Measurements from ENCODE around the gene LRCH4.
A peak's percentile ranks its signal among the peaks of the same experiment; 100 is the strongest.

The LRCH4 gene

DNA sequence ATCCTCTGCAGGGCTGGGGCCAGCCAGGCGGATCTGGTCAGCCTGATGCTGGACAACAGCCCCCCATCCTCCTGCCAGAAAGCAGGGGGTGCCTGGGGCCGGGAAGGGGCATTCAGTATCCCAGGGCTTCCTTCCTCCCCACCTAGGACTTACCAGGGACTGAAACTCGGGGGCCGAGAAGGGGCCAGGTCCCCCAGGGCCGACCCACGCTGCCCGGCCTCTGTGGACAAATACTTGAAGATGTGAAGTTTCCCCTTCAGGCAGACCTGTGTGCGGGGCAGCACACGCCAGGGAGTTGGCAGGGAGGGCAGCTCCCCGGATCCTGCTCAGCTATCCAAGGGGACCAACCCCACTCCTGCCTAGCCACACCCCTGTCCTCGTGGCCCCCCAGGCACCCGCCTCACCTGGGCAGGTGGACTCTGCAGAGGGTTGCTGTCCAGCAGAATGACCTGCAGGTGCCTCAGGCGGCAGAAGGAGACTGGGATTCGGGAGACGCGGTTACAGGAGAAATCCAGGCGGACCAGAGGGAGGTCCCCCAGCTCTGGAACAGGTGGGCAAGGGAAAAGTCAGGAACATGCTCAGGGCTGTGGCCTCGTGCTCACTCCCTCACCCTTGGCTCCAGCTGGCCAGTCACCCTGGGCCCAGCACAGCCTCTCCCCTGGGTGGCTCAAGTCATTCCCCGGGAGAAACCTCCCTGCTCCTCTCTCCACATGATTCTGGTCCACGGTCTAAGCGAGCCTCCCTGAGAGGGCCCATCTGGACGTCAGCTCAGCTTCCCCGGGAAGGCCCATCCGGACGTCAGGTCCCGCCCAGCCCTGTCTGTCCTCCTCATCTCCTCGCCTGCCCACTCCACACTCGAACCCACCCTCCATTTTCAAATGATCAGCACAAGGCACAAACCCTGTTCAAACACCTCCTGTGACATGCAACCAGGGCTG, 7.4 kb downstream of the LRCH4 start:
- 0 out of 2 replicates have a peak overlapping the region, but pooled peaks have one; percentile 13 for H3K27ac ChIP-seq
- TF ChIP-seq, protein P1, sequence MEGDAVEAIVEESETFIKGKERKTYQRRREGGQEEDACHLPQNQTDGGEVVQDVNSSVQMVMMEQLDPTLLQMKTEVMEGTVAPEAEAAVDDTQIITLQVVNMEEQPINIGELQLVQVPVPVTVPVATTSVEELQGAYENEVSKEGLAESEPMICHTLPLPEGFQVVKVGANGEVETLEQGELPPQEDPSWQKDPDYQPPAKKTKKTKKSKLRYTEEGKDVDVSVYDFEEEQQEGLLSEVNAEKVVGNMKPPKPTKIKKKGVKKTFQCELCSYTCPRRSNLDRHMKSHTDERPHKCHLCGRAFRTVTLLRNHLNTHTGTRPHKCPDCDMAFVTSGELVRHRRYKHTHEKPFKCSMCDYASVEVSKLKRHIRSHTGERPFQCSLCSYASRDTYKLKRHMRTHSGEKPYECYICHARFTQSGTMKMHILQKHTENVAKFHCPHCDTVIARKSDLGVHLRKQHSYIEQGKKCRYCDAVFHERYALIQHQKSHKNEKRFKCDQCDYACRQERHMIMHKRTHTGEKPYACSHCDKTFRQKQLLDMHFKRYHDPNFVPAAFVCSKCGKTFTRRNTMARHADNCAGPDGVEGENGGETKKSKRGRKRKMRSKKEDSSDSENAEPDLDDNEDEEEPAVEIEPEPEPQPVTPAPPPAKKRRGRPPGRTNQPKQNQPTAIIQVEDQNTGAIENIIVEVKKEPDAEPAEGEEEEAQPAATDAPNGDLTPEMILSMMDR (IDR thresholded peaks at IDR 0.05), result no peak
- TF ChIP-seq ZFX (IDR thresholded peaks at IDR 0.05; ENCODE audit: borderline replicate concordance), result no peak

DNA sequence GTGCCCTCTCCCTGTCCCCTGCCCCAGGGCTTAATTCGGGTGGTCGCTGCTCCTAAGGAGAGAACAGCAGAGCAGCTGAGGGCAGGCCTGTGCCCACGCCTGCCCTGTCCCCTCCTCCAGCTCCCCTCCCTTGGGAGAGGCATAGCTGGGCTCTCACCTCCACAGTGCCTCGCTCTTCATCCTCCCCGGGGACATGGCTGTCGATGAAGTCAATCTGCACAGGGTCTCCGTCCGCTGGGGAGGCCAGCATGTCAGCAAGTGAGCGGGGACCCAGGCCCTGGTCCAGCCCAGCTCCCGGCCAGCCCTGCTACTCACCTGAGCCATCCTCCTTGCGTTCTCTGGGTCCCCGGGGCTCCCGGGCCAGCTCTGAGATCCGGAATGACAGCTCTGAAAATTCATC, 8.4 kb downstream of the LRCH4 start:
- 0 out of 2 replicates have a peak overlapping the region, but pooled peaks have one; percentile 13 for H3K27ac ChIP-seq
- TF ChIP-seq ZFX (IDR thresholded peaks at IDR 0.05; ENCODE audit: borderline replicate concordance), result no peak
- TF ChIP-seq, protein P1 (IDR thresholded peaks at IDR 0.05), result no peak

DNA sequence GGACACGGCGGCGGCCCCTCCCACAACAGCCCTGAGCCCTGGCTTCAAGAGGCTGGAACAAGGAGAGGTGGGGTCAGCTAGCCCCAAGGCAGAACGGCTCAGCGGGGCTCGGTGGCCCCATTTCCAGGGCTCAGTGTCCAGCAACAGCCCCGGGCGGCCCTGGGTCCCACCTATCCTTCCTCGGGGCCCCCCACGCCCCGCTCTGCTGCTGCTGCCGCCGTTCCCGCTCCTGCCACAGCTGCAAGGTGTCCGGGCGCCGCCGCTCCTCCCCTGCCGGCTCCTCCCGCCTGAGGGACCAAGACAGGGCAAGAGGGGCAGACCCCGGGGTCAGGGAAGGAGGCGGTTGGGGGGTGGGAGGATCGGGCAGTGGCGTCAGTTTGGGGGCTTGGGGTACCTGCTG, 8.8 kb downstream of the LRCH4 start:
- no peak overlapping the region for H3K27ac ChIP-seq
- TF ChIP-seq, protein P1 (IDR thresholded peaks at IDR 0.05), result no peak
- no peak for TF ChIP-seq ZFX (IDR thresholded peaks at IDR 0.05; ENCODE audit: borderline replicate concordance)

DNA sequence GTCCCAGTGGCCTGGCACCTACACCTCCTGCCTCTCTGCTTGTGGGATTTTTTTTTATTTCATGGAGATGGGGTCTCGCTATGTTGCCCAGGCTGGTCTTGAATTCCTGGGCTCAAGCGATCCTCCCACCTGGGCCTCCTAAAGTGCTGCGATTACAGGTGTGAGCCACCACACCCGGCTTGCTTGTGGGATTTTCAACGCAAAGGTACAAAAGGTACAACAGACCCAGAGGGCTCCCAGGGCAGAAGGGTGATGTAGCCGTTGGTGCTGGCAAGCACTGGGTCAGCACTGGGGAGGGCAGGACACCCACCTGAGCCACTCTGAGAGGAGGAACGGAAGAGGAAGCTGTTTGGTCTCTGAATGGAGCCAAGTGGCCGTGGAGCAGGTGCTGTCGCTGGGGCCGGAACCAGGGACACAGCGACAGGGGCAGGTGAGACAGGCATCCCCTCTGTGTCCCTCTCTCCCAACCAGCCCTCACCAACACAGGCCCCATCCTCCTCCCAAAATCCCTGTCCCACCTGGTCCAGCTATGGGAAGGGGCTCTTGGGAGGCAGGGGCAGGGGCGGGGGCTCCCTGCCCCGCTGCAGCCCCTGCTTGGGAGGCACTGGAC, 9.4 kb downstream of the LRCH4 start:
- peak overlapping the region; percentile 65; the same call in 1 of the 2 replicates for H3K27ac ChIP-seq
- TF ChIP-seq, protein P1 (IDR thresholded peaks at IDR 0.05), result no peak
- TF ChIP-seq ZFX (IDR thresholded peaks at IDR 0.05; ENCODE audit: borderline replicate concordance), result no peak

DNA sequence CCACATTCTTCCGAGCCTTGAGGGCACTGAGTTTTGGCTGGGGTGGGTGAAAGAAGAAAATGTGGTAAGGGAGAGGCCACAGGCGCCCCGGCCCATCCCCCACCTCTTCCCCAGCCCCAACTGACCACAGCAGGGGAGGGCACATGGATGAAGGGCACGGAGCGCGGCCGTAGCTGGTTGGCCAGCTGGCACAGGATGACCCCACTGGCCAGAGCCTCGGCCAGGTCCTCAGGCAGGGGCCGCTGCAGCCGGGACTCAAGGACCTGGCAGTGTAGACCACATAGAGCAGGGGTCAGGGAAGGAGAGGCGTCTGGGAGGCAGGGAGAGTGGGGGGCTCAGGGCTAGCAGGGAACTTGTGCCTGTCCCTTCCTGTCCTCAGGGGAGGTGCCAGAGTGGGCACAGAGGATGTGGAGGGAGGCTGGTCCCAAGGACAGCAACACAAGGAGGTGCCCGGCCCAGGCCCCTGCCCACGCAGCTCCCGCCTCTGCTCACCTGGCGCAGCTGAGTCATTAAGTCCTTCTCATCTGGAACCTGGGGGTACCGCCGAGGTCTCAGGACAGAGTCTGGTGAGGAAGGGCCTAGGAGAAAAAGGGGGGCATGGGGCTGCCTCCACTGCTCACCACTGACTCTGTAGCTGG, 10.1 kb downstream of the LRCH4 start:
- peak overlapping the region; percentile 65 for H3K27ac ChIP-seq
- TF ChIP-seq, protein P1 (IDR thresholded peaks at IDR 0.05), result no peak
- TF ChIP-seq ZFX (IDR thresholded peaks at IDR 0.05; ENCODE audit: borderline replicate concordance), result no peak

DNA sequence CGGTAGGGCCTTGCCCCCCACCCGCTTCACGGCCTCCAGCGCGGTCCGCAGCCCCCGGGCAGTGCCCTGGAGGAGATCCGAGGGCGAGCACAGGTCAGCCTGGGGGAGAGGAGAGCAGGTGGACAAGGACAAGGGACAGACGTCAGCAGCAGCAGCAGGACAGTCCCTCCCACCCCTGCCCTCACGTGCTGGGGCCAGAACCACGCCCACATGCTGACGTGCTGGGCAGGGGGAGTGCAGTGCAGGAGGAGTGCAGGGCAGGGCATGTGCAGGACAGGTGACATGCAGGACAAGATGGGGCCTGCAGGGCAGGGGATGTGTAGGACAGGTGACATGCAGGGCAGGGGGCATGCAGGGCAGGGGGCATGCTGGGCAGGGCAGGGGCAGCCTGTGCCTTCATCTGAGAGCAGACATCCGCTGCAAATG, 10.7 kb downstream of the LRCH4 start:
- TF ChIP-seq, protein P1 (IDR thresholded peaks at IDR 0.05), result no peak
- no peak for TF ChIP-seq ZFX (IDR thresholded peaks at IDR 0.05; ENCODE audit: borderline replicate concordance)
- peak overlapping the region; percentile 65 for H3K27ac ChIP-seq
